Brain microvascular endothelial cell (primary cell): ENCODE results near the gene METTL16.
"Not testable (repeated sequence)": the region's sequence is repeated elsewhere in the genome, so short reads cannot be mapped to it uniquely, and the experiment has no call there.

Source experiments
- DNase-seq: peaks from one replicate; pipeline ENCODE4 v3.0.0-alpha.2; 2020
- H3K27ac ChIP-seq: fragments of 250-450 bp; sonication (Bioruptor Pico); 2 replicates; pipeline ENCODE4 v1.5.1; 2020; ENCODE audit warnings: mild to moderate bottlenecking, moderate library complexity
- H3K27me3 ChIP-seq: fragments of 250-450 bp; sonication (Bioruptor Pico); replicated peaks from 2 replicates; pipeline ENCODE4 v1.5.1; 2020; ENCODE audit warnings: mild to moderate bottlenecking
- H3K36me3 ChIP-seq: fragments of 250-450 bp; sonication (Bioruptor Pico); replicated peaks from 2 replicates; pipeline ENCODE4 v1.5.1; 2020; ENCODE audit warnings: mild to moderate bottlenecking
- H3K4me3 ChIP-seq: 2 replicates; pipeline ENCODE4 v1.5.1; 2011; ENCODE audit warnings: low read depth, mild to moderate bottlenecking, control low read depth, low read length, moderate library complexity
- CTCF ChIP-seq: IDR thresholded peaks from 2 replicates; pipeline ENCODE4 v1.5.1; 2011; ENCODE audit warnings: low read depth, mild to moderate bottlenecking, moderate library complexity, low read length, control low read depth, inconsistent platforms; ENCODE audit errors: missing control alignments
- in situ Hi-C: cut with HindIII; loops from 2 replicates; pipeline ENCODE4 v1.10.0; 2017; ENCODE audit warnings: low sequenced_read_pairs, low pct_ligation_motif_present

METTL16 gene

GRCh38 chr17:2503627-2504026 lies 8.1 kb downstream of the METTL16 start:
- no peak for DNase-seq
- in situ Hi-C loops: no loop called here
- H3K36me3 ChIP-seq: no peaks in the 10 kb centered on the region
- H3K27me3 ChIP-seq: no peaks in the 10 kb centered on the region
- H3K4me3 ChIP-seq: no peak overlapping the region
- no peak overlapping the region for H3K27ac ChIP-seq
- no peak for TF ChIP-seq CTCF

GRCh38 chr17:2502871-2503580 lies 8.7 kb downstream of the METTL16 start:
- in situ Hi-C loops: no loop called here
- H3K27me3 ChIP-seq: no peaks in the 10 kb centered on the region
- H3K27ac ChIP-seq: no peak overlapping the region
- no peaks in the 10 kb centered on the region for H3K36me3 ChIP-seq
- H3K4me3 ChIP-seq: no peak overlapping the region
- no peak for TF ChIP-seq CTCF
- DNase-seq: no peak

- Histone ChIP-seq H3K4me3 (no peak overlapping the region), H3K27me3 (no peaks in the 10 kb centered on the region), H3K36me3 (no peaks in the 10 kb centered on the region), H3K27ac (no peak overlapping the region)
- TF ChIP-seq CTCF: no peak
- DNase-seq: no peak
- in situ Hi-C loops: no loop called here
Measured at GRCh38 chr17:2500446-2500845, 11.2 kb downstream of the METTL16 start.

GRCh38 chr17:2489286-2489685 lies 22.4 kb downstream of the METTL16 start:
- H3K27ac ChIP-seq, H3K4me3 ChIP-seq, DNase-seq, in situ Hi-C loops, H3K27me3 ChIP-seq, H3K36me3 ChIP-seq: not testable (repeated sequence)

- no peaks in the 10 kb centered on the region for H3K27me3 ChIP-seq
- H3K4me3 ChIP-seq: no peak overlapping the region
- in situ Hi-C loops: no loop called here
- H3K27ac ChIP-seq: no peak overlapping the region
- no peak for DNase-seq
- no peaks in the 10 kb centered on the region for H3K36me3 ChIP-seq
- TF ChIP-seq CTCF: no peak
Measured at GRCh38 chr17:2487306-2487705, 24.4 kb downstream of the METTL16 start.

- H3K27me3 ChIP-seq, H3K4me3 ChIP-seq, H3K27ac ChIP-seq, in situ Hi-C loops, H3K36me3 ChIP-seq, DNase-seq: not testable (repeated sequence)
Measured at GRCh38 chr17:2486709-2487108, 25.0 kb downstream of the METTL16 start.

- DNase-seq: no peak
- Histone ChIP-seq H3K4me3 (no peak overlapping the region), H3K27me3 (no peaks in the 10 kb centered on the region), H3K27ac (no peak overlapping the region), H3K36me3 (no peaks in the 10 kb centered on the region)
- TF ChIP-seq CTCF: no peak
- in situ Hi-C loops: no loop called here
Measured at GRCh38 chr17:2485970-2486369, 25.7 kb downstream of the METTL16 start.
